ENCODE measurements around the gene CCDC61.

CCDC61 gene, protein sequence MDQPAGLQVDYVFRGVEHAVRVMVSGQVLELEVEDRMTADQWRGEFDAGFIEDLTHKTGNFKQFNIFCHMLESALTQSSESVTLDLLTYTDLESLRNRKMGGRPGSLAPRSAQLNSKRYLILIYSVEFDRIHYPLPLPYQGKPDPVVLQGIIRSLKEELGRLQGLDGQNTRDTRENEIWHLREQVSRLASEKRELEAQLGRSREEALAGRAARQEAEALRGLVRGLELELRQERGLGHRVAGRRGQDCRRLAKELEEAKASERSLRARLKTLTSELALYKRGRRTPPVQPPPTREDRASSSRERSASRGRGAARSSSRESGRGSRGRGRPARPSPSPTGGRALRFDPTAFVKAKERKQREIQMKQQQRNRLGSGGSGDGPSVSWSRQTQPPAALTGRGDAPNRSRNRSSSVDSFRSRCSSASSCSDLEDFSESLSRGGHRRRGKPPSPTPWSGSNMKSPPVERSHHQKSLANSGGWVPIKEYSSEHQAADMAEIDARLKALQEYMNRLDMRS

DNA sequence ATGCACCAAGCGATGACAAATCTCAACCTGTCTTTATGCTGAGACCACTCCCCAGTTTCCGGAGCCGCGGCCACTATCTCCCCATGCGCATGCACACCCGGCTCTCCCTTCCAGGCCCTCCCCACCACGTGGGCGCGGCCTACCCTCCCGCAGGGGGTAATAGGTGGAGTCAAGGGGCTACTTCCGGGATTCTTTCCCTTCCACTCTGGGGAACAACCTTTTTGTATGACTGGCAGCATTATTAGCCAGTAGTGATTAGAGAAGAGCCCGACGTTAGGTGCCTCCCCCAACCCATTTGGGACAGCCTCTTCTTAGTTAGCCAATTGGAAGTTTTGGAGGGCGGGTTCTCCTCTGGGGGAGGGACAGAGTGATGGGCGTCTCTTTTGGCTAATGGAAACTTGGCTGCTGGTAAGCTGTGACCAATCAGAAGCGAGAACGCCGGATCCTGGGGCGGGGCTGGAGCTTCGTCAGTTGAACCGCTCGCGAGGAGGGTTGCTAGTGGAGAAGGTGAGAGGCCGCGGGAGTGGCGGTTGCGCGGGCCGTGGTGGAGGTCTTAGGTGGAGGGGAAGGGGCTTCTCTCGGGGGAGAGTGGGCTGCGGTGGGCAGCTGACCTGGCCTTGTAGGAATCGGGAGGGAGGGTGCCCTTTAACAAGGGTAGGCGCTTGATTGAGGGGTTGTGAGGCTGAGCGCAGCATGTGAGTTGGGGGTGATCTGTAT is at the start of gene CCDC61:
Gene CCDC61 (plus strand): TSS at position 470 of the 717 bp plus-strand sequence. CDS start 7,552 bp downstream, outside the sequence.
- DNase-seq = peak; percentile 99 to 100

DNA sequence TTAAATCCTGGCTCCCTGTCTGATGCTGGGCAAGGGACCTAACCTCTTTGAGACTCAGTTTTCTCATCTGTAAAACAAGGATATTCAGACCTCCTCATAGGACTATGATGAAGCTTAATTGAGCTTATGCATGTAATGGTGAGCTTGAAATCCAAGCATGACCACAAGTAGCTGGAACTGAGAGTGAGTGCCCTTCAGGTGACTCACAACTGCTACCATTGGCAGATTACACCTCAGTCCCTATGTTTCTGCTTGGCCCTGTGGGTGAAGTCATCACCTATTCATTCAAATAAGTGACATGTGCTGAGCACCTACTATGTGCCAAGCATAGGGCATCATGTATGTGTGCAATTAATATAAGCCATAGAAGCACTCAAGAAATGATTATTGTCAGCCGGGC is 47.3 kb upstream of the CCDC61 start:
- no peak for DNase-seq

DNA sequence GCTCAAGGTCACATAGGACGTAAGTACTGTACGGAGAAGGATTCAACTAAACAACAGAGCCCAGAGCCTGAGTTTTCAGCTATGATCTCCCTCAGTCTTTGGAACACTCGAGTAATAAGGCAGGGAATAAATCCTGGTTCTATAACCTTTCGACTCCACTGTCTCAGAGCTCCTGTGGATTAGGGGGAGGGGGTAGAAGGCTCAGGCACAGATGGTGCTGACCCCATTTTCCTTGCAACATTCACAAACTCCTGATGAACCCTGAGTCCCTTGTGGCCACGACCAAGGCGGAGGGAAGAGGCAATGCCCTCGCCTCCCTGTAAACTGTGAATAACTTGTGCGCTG is 43.0 kb upstream of the CCDC61 start:
- no peak for DNase-seq

DNA sequence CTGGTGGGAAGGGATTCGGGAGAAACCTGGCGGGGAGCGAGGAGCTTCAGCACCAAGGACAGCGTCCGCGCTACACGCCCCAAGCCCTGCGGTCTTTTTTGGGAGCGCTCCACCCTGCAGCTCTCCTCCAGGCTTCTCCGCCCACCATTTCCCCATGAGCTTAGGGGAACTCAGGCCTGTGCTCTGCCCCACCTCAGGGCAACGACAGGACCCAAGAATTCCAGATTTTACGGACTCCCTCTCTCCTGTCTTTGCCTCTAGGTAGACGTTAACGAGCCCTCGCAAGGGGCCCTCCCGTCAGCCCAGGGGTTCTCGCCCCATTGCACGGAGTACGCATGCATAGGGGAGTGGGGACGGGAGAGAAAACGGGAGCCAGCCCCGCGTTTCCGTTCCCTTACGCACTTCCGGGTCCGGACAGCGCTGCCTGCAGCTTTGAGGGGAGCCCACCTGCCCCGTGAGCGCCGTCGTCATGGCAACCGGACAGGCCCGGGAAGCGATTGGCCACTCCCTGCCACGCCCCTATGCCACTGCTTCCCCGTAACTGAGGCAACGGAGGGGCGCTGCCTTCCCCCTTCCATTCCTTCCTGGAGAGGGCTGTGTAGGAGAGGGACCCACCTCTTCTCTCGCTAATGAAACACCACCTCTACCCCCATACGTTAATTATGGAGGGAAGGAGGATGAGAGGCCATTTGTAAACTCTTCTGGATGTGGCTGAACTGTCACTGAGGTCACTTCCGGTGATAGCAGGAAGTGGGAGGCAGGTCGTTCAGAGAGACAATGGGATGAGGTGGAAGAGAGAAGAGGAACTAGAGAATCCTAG is 42.4 kb upstream of the CCDC61 start:
- DNase-seq = peak; percentile 29 to 53

DNA sequence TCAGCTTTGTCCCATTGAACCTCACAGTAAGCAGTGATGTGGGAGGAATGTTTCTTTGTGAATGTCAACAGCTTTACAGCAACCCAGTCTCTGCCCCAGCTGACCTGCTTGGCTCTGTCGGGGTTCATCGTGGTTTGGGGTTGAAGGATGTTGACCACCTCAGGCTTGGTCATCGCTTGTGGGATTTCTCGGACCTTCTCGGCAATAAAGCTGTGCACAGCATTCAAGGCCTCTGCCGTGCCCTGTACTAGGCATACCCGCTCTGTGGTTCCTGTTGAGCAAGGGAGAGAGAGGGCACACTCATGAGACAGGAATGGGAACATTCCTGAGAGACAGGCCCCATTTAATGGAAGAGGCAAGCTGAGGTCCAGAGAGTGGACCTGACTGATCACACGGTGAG is 41.6 kb upstream of the CCDC61 start:
- DNase-seq = no peak

GRCh38 chr19:45954156-45954555 is 41.1 kb upstream of the CCDC61 start:
- no peak for DNase-seq

DNA sequence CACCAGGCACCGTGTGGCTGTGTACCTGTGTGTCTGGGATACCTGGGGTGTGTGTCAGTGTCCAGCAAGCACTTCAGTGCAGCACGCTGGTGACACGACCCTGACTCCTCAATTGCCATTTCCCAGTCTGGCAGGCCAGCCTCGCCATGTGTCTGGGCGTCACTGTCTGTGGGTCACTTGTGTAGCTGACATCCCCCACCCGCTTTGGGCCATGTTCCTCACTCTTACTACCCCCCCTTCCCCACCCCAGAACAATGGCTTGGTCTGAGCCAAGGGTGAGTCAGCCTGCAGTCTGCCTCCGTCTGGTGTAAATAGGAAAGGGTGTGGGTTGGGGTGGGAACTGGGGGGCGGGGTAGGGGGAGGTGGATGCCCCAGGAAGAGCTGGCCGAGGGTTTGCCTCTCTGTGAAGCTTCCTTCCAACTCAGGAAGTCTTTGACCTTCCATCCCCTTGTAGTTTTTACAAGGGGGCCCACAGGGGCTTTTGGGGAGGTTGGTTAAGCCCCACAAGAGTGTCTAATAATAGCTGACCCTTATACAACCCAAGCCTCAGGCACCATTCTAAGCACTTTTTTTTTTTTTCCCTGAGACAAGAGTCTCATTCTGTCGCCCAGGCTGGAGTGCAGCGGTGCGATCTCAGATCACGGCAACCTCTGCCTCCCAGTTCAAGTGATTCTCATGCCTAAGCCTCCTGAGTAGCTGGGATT is 39.2 kb upstream of the CCDC61 start:
- DNase-seq = no peak

- DNase-seq = no peak
Measured at GRCh38 chr19:45958320-45958719, 36.9 kb upstream of the CCDC61 start.

DNA sequence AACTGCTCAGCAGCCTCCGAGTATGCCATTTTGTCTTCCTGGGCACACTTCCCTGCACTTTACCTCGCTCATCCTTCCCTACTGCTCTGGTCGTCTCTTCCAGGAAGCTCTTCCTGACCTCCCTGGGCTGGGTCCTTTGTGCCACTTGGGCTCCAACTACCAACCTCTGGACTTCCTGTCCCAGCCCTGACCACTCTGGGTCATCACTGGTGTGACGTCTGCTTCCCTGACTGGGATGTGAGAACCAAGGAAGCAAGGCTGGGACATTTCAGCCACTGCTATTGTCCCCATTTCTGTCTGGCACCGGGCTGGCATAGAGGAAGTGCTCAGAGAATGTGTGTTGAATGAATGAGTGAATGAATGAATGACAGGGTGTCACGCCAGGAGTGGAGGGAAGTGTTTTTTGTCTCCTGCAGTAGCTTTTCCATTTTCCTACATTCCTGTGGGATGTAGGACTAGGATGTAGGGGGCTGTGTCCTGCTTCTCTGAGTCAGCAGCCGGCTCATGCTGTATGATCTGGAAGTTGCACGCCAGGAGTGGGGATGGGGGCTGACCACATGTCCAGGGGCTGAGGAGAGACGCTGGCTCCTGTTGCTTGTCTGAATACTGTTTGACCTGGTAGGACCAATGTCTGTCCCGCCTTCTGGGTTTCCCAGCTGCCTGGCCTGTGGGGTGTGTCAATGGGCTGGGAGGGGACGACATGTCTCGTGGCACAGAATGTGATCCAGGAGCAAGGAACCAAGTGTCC is 36.3 kb upstream of the CCDC61 start:
- DNase-seq = no peak

DNA sequence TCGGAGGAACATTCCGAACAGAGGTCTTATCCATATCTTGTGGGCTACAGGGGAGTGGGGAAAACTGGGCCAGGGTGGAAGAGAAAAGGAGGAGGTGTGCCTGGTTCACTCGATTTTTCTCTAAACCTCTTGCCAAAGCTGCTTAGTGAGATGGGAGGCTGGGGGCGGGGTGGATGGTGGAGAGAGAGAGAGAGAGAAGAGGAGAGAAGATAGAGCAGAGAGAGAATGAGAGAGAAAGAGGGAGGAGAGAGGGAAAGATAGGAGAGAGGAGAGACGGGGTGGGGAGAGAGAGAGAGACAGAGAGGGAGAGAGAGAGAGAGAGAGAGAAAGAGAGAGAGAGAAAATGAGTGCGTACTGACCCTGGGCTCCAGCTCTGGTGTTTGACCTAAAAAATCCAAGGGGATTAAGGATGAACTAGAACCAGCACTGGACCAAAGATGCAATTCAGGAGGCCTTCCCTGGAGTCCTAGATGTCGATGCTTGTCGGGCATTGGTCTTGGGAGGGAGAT is 35.7 kb upstream of the CCDC61 start:
- no peak for DNase-seq

DNA sequence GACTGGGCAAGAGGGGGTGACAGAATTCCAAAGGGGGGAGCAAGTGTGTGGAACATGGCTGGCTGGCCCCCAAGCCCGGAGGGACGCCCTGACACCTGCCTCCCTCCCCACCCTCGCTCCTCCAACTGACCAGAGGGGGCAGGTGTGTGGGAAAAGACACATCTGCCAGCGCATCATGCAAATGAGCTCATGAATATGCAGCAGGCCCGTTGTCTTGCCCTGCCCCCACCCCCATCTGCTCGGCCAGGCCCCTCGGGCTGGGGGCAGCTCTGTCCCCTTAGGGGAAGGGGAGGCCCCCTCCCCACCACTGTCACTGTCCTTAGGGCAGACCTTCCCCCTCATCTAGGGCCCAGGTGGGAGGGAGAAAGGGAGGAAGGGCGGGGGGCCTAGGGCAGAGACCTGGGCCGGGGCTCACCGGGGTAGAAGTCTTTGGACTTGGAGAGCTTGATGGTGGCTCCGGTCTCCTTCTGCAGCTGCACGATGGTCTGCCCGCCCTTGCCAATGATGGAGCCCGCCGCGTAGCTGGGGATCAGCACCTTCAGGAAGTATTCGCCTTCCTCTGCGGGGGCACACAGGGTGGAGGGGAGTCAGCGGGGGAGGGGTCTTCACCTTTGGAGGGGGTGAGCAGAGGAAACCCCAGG is 34.6 kb upstream of the CCDC61 start:
- no peak for DNase-seq

- DNase-seq = no peak
Measured at GRCh38 chr19:45962021-45962420, 33.2 kb upstream of the CCDC61 start.

- DNase-seq = no peak
Measured at GRCh38 chr19:45967246-45967645, 28.0 kb upstream of the CCDC61 start.

DNA sequence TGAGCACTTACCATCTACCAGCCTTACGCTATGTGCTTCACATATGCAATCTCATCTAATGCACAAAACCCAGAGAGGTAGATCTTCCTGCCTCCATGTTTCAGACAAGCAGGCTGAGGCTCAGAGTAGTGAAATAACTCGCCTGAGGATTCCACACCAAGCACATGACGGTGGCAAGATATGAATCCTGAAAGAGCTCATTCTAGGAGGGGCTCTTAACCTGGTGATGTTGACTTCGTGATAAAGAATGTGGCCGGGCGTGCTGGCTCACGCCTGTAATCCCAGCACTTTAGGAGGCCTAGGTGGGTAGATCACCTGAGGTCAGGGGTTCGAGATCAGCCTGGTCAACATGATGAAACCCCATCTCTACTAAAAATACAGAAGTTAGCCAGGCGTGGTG is 26.6 kb upstream of the CCDC61 start:
- no peak for DNase-seq

- no peak for DNase-seq
Measured at GRCh38 chr19:45969676-45970075, 25.6 kb upstream of the CCDC61 start.

DNA sequence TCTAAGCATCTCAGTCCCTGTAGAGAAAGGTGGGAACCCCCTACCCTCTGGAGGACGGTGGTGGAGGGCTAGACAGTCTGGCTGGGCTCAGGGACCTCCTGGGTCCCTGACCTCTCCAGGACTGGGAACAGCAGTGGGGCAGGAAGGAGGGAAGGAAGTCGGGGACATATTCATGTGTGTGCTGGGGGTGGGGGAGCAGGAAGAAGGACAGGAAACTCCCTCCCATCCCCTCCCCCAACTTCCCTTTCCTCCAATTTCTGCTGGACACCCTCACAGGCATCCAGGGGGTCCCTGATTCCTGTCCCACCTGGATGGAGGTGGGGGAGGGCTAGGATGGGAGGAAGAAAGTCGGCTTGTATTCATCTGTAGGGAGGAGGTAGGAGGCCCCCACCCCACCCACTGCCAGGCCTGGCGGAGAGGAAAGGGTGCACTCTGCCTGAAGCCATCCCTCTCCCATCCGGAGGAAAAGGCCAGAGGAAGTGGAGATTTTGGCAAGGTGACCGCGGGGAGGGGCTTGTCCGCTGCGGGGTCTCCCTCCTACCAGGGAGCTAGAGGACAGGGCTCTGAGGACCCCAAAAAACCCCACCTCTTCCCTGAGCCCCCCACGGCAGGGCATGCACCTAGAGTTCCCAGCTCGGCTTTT is 23.9 kb upstream of the CCDC61 start:
- DNase-seq = no peak

GRCh38 chr19:45972081-45972946 is 23.0 kb upstream of the CCDC61 start:
- peak; percentile 31 to 44 for DNase-seq

GRCh38 chr19:45972947-45973540 is 22.2 kb upstream of the CCDC61 start:
- no peak for DNase-seq
